DOHH2 (cell line): ENCODE measurements around the gene KDELR3.

Source experiments
- EZH2phosphoT487 ChIP-seq: fragments of 200-600 bp; sonication (generic); IDR thresholded peaks from 2 replicates; pipeline ENCODE4 v1.6.1; 2017; ENCODE audit warnings: borderline replicate concordance, mild to moderate bottlenecking, antibody characterized with exemption, low read length, moderate library complexity, mixed read lengths
- TF ChIP-seq, protein P1 (sequence below): fragments of 200-600 bp; sonication (generic); IDR thresholded peaks from one replicate; pipeline ENCODE4 v1.5.1; 2014; ENCODE audit warnings: antibody characterized with exemption, mild to moderate bottlenecking, low read depth, low read length; ENCODE audit not compliant: poor library complexity, severe bottlenecking

DNA sequence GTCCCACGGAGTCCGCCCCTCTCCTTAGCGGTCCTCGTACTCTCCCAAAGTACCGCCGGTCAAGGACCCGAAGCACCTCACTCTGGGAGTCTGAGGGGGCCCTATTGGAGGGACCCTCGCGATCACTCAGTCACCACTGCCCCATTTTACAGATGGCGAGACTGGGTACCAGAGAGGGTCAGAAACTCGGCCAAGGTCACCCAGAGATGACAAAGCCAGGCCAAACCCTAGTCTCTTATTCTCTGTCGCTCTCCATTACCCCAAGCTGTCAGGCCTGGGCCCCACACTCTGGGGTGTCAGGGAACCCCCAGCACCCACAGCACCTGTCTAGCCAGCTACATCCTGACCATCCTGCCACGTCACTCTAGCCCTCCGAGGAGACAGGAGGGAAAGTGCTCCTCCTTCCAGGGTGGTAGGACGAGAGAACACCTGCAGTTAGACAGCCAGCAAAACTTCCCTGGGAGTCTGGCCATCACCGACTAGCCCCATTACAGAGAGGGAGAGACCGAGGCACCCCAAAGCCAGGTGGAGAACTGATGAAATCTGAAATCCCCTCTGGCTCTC lies 11.5 kb upstream of the KDELR3 start:
- TF ChIP-seq, protein P1, sequence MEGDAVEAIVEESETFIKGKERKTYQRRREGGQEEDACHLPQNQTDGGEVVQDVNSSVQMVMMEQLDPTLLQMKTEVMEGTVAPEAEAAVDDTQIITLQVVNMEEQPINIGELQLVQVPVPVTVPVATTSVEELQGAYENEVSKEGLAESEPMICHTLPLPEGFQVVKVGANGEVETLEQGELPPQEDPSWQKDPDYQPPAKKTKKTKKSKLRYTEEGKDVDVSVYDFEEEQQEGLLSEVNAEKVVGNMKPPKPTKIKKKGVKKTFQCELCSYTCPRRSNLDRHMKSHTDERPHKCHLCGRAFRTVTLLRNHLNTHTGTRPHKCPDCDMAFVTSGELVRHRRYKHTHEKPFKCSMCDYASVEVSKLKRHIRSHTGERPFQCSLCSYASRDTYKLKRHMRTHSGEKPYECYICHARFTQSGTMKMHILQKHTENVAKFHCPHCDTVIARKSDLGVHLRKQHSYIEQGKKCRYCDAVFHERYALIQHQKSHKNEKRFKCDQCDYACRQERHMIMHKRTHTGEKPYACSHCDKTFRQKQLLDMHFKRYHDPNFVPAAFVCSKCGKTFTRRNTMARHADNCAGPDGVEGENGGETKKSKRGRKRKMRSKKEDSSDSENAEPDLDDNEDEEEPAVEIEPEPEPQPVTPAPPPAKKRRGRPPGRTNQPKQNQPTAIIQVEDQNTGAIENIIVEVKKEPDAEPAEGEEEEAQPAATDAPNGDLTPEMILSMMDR = no peak
- TF ChIP-seq EZH2phosphoT487 = no peak
